ENCODE data around the gene MEIOSIN.
"Not testable (repeated sequence)": the region's sequence is repeated elsewhere in the genome, so short reads cannot be mapped to it uniquely, and the experiment has no call there.

MEIOSIN gene, protein sequence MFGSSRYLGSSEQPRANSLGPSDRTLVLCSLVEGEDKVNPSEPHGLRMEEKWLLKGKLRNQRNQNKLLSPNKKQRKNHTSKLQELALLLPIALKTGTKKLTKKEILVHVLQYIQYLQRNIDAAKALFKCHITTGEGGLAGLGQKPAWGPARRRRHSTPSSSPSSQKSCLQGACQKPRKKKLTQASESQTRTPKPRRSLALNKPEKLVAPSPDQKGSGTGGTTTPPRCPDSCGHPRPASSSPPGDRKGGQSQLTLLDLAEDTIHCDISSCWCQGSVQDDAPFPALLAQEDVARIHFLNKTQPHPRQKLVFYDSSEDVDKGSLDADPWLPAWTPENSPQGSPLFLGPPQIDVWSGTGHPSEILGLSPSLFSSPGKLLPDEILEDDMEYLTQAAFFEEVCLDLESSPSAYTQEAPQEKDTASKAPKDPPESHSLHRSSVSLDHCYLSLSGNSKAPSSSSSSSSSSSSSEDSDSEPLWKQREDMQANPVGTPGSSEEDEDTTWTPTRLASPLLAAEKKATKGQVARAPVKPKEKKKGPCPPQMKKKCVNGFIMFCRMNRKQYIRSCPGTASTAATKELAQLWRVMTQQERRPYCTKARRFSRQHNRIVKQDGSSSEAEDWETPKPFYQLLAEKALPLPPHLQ

DNA sequence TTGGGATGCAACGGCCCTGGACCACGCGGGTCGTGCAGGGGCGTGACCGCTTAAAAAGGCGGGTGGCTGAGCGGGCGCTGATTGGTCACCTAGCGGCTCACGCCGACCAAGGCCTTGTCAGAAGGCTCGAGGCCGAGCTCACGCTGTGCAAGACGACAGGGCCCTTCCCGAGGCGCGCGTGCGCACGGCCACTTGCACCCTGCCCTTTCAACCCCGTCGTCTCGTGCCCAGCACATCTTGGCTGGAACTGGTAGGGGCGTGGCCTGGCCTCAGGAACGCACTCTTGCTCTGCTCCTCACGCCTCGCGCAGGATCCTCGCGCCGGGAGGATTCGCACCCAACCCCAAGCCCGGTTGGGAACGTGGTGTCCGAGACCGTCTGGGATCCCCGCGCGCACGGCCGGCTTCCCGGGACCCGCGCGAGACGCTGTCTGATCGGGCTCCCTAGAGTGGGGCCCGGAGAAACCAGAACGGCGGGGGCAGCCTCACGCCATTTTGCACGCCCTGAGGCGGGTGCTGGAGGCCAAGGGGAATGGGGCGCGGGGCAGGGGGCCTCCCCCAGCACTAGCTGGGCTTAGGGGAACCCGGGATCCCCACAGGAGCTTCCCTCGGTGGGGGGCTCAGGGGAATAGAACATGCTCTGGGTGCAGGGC lies at the start of gene MEIOSIN:
MEIOSIN (plus strand) TSS at position 280 of the 651 bp plus-strand sequence. CDS start 1,938 bp downstream, outside the sequence.
- DNase-seq (ENCODE audit: low spot score), result no peak

DNA sequence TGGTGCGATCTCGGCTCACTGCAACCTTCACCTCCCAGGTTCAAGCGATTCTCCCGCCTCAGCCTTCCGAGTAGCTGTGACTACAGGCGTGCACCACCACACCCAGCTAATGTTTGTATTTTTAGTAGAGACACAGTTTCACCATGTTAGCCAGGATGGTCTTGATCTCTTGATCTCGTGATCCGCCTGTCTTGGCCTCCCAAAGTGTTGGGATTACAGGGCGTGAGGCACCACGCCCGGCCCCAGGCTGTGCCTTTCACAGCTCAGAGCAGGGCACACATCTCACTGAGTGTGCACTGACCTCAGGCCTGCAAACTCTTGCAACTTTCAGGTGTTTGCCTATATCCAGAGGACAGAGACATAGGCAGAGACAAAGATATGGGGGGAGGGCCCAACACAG lies 48.2 kb upstream of the MEIOSIN start:
- not testable (repeated sequence) for DNase-seq (ENCODE audit: low spot score)

- DNase-seq (ENCODE audit: low spot score), result no peak
Observed at GRCh38 chr19:45687599-45687998, 45.6 kb upstream of the MEIOSIN start.

DNA sequence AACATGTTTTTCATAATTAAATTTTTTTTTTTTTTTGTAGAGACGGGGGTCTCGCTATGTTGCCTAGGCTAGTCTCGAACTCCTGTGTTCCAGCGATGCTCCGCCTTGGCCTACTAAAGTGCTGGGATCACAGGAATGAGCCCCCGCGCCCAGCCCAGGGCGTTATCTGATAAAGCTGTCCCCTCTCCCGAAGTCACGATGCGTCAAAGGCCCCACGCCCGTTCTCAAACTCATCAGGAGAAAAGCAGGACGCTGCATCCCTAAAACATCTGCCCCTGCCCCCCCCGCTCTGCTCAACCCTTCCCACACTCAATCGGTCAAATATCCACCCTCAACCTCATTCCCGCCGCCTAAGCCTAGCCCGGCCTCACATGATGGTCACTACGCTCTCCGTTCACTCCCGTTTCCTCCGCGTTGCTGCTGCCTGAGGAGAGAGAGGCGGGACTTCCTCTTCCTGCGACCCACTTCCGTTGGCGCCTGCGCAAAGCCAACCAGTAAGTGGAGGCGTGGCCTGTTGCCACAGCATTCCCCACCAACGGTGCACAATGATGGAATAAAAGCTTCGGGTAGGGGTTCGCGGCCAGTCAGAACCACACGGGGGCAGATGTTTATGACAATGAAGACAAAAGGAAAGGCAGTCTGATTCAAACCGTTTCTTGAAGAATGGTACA lies 41.6 kb upstream of the MEIOSIN start, which contains the start of gene SNRPD2:
SNRPD2 (minus strand) TSS at position 438 of the 671 bp plus-strand sequence; CDS start at position 373, 65 bp downstream.
- DNase-seq (ENCODE audit: low spot score), result peak; percentile 92

DNA sequence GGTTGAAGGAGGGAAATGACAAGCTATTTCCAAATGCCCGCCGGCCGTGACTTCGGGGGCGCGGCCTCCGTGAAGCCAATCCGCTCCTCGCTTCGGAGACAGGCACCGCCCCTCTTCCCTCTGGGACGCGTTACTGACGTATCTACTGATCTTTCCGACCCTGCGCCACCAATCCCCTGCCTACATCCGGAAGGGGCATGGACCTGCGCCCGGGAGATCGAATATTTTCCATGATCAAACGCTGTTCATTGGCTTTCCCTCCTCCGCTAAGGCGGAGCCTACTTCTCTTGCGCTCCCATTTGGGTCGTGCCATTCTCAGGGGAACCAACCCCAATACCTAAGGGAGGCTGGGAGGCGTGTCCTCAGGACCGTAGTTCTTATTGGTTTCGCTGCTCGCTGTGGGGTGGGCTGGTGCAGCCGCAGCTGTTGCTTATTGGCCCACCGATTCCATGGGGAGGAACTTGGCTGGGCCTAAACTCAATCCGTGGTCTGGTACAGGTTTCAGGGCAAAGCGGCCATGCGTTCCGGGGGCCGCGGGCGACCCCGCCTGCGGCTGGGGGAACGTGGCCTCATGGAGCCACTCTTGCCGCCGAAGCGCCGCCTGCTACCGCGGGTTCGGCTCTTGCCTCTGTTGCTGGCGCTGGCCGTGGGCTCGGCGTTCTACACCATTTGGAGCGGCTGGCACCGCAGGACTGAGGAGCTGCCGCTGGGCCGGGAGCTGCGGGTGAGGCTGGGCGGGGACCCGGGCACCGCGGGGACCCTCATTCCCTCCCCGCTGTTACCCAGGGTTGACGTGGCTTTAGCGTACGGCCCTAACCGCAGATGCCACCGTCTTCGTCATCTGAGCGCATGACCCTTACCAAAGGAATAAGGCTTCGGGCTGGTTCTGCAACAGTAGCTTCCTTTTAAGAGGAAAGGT lies 40.8 kb upstream of the MEIOSIN start, which contains the start of gene QPCTL:
QPCTL (plus strand) TSS at position 480 of the 919 bp plus-strand sequence; CDS start at position 518, 38 bp downstream.
- DNase-seq (ENCODE audit: low spot score), result peak; percentile 98

GRCh38 chr19:45693106-45693788 lies 40.0 kb upstream of the MEIOSIN start:
- peak; percentile 64 for DNase-seq (ENCODE audit: low spot score)

GRCh38 chr19:45701676-45702075 lies 31.6 kb upstream of the MEIOSIN start:
- no peak for DNase-seq (ENCODE audit: low spot score)

- no peak for DNase-seq (ENCODE audit: low spot score)
Observed at GRCh38 chr19:45705115-45705514, 28.1 kb upstream of the MEIOSIN start.

DNA sequence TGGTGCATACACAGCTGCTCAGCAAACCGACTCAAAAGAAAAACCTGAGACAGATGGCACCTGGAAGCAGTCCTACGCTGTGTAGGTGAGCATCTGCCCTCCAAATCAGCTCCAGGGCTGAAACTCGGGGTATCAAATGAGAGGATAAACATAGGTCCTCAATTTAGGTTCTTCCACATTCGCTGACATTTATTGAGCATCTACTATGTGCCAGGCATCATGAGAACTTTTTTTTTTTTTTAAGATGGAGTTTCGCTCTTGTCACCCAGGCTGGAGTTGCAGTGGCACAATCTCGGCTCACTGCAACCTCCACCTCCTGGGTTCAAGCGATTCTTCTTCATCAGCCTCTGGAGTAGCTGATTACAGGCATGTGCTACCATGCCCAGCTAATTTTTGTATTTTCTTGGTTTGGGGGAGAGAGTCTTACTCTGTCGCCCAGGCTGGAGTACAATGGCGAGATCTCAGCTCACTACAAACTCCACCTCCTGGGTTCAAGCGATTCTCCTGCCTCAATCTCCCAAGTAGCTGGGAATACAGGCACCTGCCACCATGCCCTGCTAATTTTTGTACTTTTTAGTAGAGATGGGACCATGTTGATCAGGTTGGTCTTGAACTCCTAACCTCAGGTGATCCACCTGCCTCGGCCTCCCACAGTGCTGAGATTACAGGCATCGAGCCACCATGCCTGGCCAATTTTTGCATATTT lies 27.4 kb upstream of the MEIOSIN start:
- no peak for DNase-seq (ENCODE audit: low spot score)

DNA sequence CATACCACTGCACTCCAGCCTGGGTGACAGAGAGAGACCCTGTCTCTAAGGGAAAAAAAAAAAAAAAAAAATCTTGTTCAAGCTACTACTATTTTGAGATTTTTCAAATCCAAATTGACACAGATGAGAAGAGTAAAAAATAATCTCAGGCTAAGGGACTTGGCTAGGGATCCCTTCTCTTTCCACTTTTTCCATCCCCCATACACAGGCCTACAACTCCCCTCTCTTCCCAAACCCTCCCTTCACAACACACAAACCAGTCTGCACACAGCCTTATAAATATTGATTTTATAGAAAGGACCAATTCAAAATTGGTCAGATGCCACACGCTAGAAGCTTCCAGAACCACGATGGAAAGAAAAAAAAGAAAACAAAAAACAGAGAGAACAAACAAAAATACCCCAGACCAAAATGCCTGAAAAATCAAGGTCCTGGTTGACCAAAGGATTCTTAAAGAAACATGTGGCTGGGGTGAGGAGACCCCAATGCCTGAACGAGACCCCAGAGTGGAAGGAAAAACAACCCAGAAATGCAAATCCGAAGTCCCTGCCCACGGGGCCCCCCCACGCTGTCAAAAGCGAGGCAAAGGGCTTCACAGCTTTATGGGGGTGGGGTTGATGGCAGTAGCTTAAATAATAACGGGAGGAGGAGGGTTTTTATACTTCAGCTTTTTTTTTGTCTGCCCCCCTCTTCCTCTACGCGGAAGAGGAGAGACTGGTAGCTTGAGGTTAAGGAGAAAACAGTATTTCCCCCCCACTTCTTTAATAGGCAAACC lies 22.7 kb upstream of the MEIOSIN start:
- DNase-seq (ENCODE audit: low spot score), result no peak

DNA sequence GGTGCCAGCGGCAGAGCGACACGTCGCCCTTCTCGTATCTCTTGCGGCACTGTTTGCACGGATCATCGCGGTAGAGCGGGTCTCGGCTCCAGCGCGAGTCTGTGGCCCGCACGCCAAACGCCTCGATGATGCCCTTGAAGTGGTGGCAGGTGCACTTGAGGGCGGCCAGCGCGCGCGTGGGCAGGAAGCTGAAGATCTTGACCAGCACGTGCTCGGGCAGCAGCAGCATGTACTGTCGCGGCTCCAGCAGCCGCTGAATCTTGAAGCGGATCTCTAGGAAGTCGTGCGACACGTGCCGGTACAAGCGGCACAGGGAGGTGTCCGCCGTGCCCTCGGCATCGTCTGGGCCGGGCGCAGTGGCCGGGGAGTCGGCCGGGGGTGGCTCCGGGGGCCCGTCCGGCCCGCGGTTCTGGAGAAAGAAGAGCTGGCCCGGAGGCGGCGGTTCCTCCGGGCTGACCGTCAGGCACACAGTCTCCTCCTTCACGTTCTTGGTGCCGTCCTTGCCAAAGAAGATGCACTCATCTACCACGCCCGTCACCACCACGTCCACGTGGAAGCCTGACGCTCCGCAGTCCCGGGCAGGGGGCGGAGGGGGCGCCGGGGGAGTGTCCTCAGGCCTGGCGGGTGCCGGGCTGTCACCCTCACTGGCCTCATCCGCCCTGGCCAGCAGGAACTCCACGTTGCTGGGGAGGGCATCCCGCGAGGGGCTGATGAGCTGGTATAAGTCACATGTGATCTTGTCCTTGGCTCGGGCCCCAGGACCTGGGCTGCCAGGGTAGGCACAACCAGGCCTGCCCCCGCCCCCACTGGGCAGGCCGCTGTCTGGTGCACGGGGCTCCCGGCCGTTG lies 21.2 kb upstream of the MEIOSIN start:
- no peak for DNase-seq (ENCODE audit: low spot score)

- DNase-seq (ENCODE audit: low spot score), result no peak
Observed at GRCh38 chr19:45712699-45713067, 20.6 kb upstream of the MEIOSIN start.

- no peak for DNase-seq (ENCODE audit: low spot score)
Observed at GRCh38 chr19:45713141-45713540, 20.1 kb upstream of the MEIOSIN start.

GRCh38 chr19:45715139-45715538 lies 18.1 kb upstream of the MEIOSIN start:
- no peak for DNase-seq (ENCODE audit: low spot score)

DNA sequence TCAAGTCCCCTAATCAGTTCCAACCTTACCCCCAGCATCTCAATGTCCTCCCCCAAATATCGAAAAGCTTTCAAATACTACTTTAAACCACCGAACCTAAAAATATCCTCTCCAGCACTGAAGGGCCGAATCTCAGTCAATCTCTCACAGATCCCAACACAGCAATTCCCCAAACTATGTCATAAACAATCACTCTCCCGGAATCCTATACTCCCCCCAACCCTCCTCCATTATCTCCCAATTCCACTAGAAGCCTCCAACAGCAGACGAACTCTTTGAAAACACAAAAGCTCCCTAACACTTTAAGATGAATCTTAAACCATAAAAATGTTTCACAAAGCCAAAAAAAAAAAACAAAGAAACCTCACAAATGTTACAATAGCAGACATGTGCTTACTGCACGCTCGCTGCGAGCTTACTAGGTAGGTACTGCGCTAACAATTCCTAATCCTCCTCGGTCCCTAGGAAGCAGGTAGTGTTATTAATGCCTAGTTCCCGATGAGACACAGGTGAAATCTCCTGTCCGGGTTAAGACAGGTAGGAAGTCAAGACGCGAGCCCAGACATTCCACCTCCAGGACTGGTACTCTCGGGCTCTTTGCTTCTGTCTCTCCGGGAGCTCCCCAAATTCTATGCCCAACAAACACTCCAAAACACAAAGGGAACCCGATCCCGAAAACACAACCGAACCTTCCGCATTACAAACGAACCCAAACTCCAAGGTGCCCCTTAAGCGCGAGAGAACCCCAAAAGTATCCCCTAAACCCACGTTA lies 16.7 kb upstream of the MEIOSIN start:
- DNase-seq (ENCODE audit: low spot score), result peak; percentile 11

DNA sequence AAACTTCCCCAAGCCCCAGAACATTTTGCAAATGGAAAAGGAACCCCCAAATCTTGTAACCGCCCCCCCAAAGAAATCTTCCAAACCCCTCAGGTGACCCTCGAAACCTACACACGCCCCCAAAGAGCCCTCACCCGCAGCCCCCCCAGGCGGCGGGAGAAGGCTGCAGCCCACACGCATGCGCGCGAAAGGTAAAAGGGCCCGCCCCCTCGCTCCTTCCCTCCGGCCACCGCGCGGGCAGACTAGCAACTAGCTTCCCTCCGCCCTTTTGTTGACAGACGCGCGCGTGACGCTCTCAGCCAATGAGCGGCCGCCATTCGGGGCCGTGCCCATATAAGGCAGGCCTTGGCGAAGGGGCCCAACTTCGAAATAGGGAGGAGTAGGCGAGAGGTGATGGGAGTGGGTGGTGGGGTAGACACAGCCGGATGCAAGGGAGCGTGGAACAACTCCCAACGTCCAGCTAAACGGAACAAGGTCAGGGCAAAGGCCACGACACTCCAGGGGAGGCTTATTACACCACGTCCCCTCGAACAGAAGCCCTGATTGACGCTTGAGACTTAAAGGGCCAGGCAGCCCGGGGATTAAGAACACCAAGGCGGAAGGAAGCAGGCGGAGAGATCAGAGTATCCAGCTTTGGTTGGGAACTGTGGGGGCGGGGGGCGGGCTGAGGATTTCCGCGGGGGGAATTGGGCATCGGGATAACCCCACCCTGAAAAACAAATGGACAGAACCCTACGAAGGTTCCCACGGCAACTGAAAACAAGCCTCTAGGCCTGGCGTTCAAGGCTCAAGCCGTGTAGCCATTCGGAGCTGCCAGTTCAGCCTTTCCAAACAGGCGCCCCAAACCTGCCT lies 15.9 kb upstream of the MEIOSIN start:
- DNase-seq (ENCODE audit: low spot score), result peak; percentile 98

Data from CD4-positive, alpha-beta T cell treated with Interleukin-6 at 100 ng/mL for 8 hours (primary cell).